Prostate gland (tissue), 2 donors: Measurements from ENCODE around the gene PGPEP1. TPM values are rescaled to one million over a fixed set of nuclear protein-coding genes. Genes with fewer than 3 reads are reported as not detected.

Experiments
- DNase-seq: peaks from one replicate; pipeline ENCODE4 v3.0.0-alpha.2; 2019; ENCODE audit warnings: low spot score
- H3K27ac ChIP-seq, 2 donors: fragments of 200-600 bp; sonication (generic); 2 replicates each; pipeline ENCODE4 v1.5.1; 2017 to 2019
- H3K27me3 ChIP-seq: fragments of 200-600 bp; sonication (generic); replicated peaks from 2 replicates; pipeline ENCODE4 v1.5.1; 2019; ENCODE audit not compliant: insufficient read depth
- H3K36me3 ChIP-seq, 2 donors: fragments of 200-600 bp; sonication (generic); 1 replicate in 1 of 2; 2 replicates in 1 of 2; pipeline versions ENCODE4 v1.5.1 to v1.8.1; 2017 to 2019
- H3K4me1 ChIP-seq: fragments of 200-600 bp; sonication (generic); replicated peaks from 2 replicates; pipeline ENCODE4 v1.5.1; 2019
- H3K4me3 ChIP-seq, 2 donors: fragments of 200-600 bp; sonication (generic); 2 replicates each; pipeline ENCODE4 v1.5.1; 2017 to 2019
- H3K9me3 ChIP-seq: fragments of 200-600 bp; sonication (generic); 2 replicates; pipeline ENCODE4 v1.5.1; 2017
- CTCF ChIP-seq, 4 experiments: fragments of 200-600 bp in 2 of 4; fragments of 450-650 bp in 2 of 4; sonication (generic) in 2 of 4; IDR thresholded peaks; 1 replicate in 3 of 4; 2 replicates in 1 of 4; pipeline ENCODE4 v1.5.1; 2016 to 2019; ENCODE audit warnings: antibody characterized with exemption in 4 of 4, mild to moderate bottlenecking in 2 of 4, moderate library complexity in 2 of 4
- POLR2A ChIP-seq: fragments of 450-650 bp; IDR thresholded peaks from one replicate; pipeline ENCODE4 v1.6.1; 2016; ENCODE audit warnings: antibody characterized with exemption, mild to moderate bottlenecking
- POLR2AphosphoS5 ChIP-seq: sonication (generic); formaldehyde crosslinking; IDR thresholded peaks from one replicate; pipeline ENCODE4 v1.6.1; 2017; ENCODE audit warnings: antibody characterized with exemption
- WGBS: methylation state at CpG from one replicate; pipeline ENCODE4 v1.1.5; 2018; 5-methylcytosine and 5-hydroxymethylcytosine counted together
- intact Hi-C: fragments of 100-400 bp; cut with DNase I; formaldehyde crosslinking; loops from one replicate; pipeline ENCODE4 v1.14.2; 2022
- total RNA-seq, 2 donors: library from RNA; depleted of rRNA; stranded (reverse); fragments of >200 nt; gene quantifications; one replicate each; pipeline ENCODE4 v1.1.0, GENCODE V29; 2016

The PGPEP1 gene
- total RNA-seq, 2 donors from 2014 or later = 18.0 to 37.3 TPM

- no peaks in the 10 kb centered on the region for H3K36me3 ChIP-seq
- WGBS = 78% methylated on average over 2 of the region's 2 CpGs
- no peaks in the 10 kb centered on the region for H3K27me3 ChIP-seq
- no peak for DNase-seq
- peak overlapping the region; percentile 89 to 91 for H3K27ac ChIP-seq
- TF ChIP-seq CTCF (IDR thresholded peaks at IDR 0.05) (no peak), POLR2AphosphoS5 (no peak), POLR2A (no peak)
- no peak overlapping the region for H3K4me3 ChIP-seq
- H3K4me1 ChIP-seq = peaks cover 3% of the 10 kb centered on the region
- no peaks in the 10 kb centered on the region for H3K9me3 ChIP-seq
- intact Hi-C loops = no loop called here
These were observed 25.6 kb downstream of the PGPEP1 start for GRCh38 chr19:18366021-18366435.

- no peak overlapping the region for H3K4me3 ChIP-seq
- TF ChIP-seq POLR2A (no peak), CTCF (IDR thresholded peaks at IDR 0.05) (no peak), POLR2AphosphoS5 (no peak)
- H3K27me3 ChIP-seq = no peaks in the 10 kb centered on the region
- H3K9me3 ChIP-seq = no peaks in the 10 kb centered on the region
- no peaks in the 10 kb centered on the region for H3K36me3 ChIP-seq
- WGBS = 75% methylated on average over 15 of the region's 15 CpGs
- intact Hi-C loops = no loop called here
- peaks cover 3% of the 10 kb centered on the region for H3K4me1 ChIP-seq
- peak overlapping the region; percentile 49 to 61 for H3K27ac ChIP-seq
- no peak for DNase-seq
These were observed 28.3 kb downstream of the PGPEP1 start for GRCh38 chr19:18368504-18369222.

- 51% methylated on average over 4 of the region's 4 CpGs for WGBS
- DNase-seq = no peak
- TF ChIP-seq CTCF (IDR thresholded peaks at IDR 0.05) (no peak), POLR2AphosphoS5 (no peak), POLR2A (no peak)
- no peak overlapping the region for H3K4me3 ChIP-seq
- peak overlapping the region; percentile 77 to 86 for H3K27ac ChIP-seq
- no peaks in the 10 kb centered on the region for H3K36me3 ChIP-seq
- peaks cover 8% of the 10 kb centered on the region for H3K4me1 ChIP-seq
- H3K9me3 ChIP-seq = no peaks in the 10 kb centered on the region
- H3K27me3 ChIP-seq = no peaks in the 10 kb centered on the region
- intact Hi-C loops = no loop called here
These were observed 33.1 kb downstream of the PGPEP1 start for GRCh38 chr19:18373407-18373891.

GRCh38 chr19:18373892-18374629, 33.7 kb downstream of the PGPEP1 start:
- peak overlapping the region; percentile 77 to 86 for H3K27ac ChIP-seq
- TF ChIP-seq POLR2A (no peak), POLR2AphosphoS5 (peak; percentile 55)
- H3K4me1 ChIP-seq = peaks cover 8% of the 10 kb centered on the region
- H3K27me3 ChIP-seq = no peaks in the 10 kb centered on the region
- H3K9me3 ChIP-seq = no peaks in the 10 kb centered on the region
- H3K36me3 ChIP-seq = no peaks in the 10 kb centered on the region
- H3K4me3 ChIP-seq = no peak overlapping the region
- intact Hi-C loops = no loop called here
- peak; percentile 71 for DNase-seq
- WGBS = 29% methylated on average over 17 of the region's 17 CpGs

- WGBS = 35% methylated on average over 6 of the region's 6 CpGs
- TF ChIP-seq CTCF (IDR thresholded peaks at IDR 0.05) = no peak
- peak; percentile 97 for TF ChIP-seq POLR2AphosphoS5
- Histone ChIP-seq H3K36me3 (no peaks in the 10 kb centered on the region), H3K4me1 (peaks cover 11% of the 10 kb centered on the region), H3K9me3 (no peaks in the 10 kb centered on the region), H3K4me3 (no peak overlapping the region), H3K27ac (peak overlapping the region; percentile 83 to 86), H3K27me3 (no peaks in the 10 kb centered on the region)
- DNase-seq = peak; percentile 62
- intact Hi-C loops = no loop called here
These were observed 36.6 kb downstream of the PGPEP1 start for GRCh38 chr19:18377026-18377425.
